GM18870 (cell line): ENCODE data around the gene TOP1.

Experiments
- ATAC-seq: cut with Tn5 transposase; IDR thresholded peaks from one replicate; pipeline ENCODE4 v1.9.1; 2021; ENCODE audit warnings: moderate library complexity; ENCODE audit not compliant: unreplicated experiment

Gene TOP1

GRCh38 chr20:41141153-41141815, 112.7 kb downstream of the TOP1 start:
- no peak for ATAC-seq

GRCh38 chr20:41142245-41142644, 113.6 kb downstream of the TOP1 start:
- no peak for ATAC-seq

- ATAC-seq: no peak
Observed at GRCh38 chr20:41142919-41143318, 114.3 kb downstream of the TOP1 start.

- ATAC-seq: no peak
Observed at GRCh38 chr20:41143354-41143753, 114.7 kb downstream of the TOP1 start.

GRCh38 chr20:41145317-41145716, 116.7 kb downstream of the TOP1 start:
- no peak for ATAC-seq

GRCh38 chr20:41145821-41146620, 117.4 kb downstream of the TOP1 start:
- no peak for ATAC-seq

GRCh38 chr20:41147767-41148191, 119.2 kb downstream of the TOP1 start:
- no peak for ATAC-seq

- no peak for ATAC-seq
Observed at GRCh38 chr20:41148942-41149341, 120.3 kb downstream of the TOP1 start.

- no peak for ATAC-seq
Observed at GRCh38 chr20:41150664-41151063, 122.0 kb downstream of the TOP1 start.

- ATAC-seq: no peak
Observed at GRCh38 chr20:41151134-41151869, 122.7 kb downstream of the TOP1 start.

GRCh38 chr20:41152108-41152757, 123.6 kb downstream of the TOP1 start:
- no peak for ATAC-seq

- ATAC-seq: no peak
Observed at GRCh38 chr20:41154436-41155176, 126.0 kb downstream of the TOP1 start.

- no peak for ATAC-seq
Observed at GRCh38 chr20:41155261-41155660, 126.6 kb downstream of the TOP1 start.

- no peak for ATAC-seq
Observed at GRCh38 chr20:41158082-41158625, 129.5 kb downstream of the TOP1 start.

GRCh38 chr20:41159547-41159946, 130.9 kb downstream of the TOP1 start:
- no peak for ATAC-seq

GRCh38 chr20:41160686-41161085, 132.1 kb downstream of the TOP1 start:
- no peak for ATAC-seq

- ATAC-seq: no peak
Observed at GRCh38 chr20:41161886-41162285, 133.3 kb downstream of the TOP1 start.

- ATAC-seq: no peak
Observed at GRCh38 chr20:41162396-41162795, 133.8 kb downstream of the TOP1 start.

- no peak for ATAC-seq
Observed at GRCh38 chr20:41163821-41164220, 135.2 kb downstream of the TOP1 start.
